Measurements from ENCODE around the gene MCC.

The MCC gene

GRCh38 chr5:113204525-113205161 is 283.6 kb downstream of the MCC start:
- Histone ChIP-seq H3K27me3 (ENCODE audit: low read length) (no peaks in the 10 kb centered on the region), H3K4me2 (ENCODE audit: low read depth, low read length, poor library complexity, severe bottlenecking) (no peak overlapping the region), H3F3A (ENCODE audit: insufficient read depth) (no peaks in the 10 kb centered on the region), H3K9ac (ENCODE audit: low read length) (no peak overlapping the region), H3K4me3 (ENCODE audit: insufficient read depth, low read length, poor library complexity, severe bottlenecking) (no peak overlapping the region), H3K9me2 (replicated peaks; ENCODE audit: insufficient read depth, low read length) (no peaks in the 10 kb centered on the region), H3K27ac (ENCODE audit: low read depth, low read length) (no peak overlapping the region), H4K20me1 (ENCODE audit: low read depth, low read length) (no peaks in the 10 kb centered on the region), H3K9me3 (ENCODE audit: insufficient read depth, low read length) (no peaks in the 10 kb centered on the region), H3K36me3 (ENCODE audit: low read length) (no peaks in the 10 kb centered on the region), H3K79me2 (ENCODE audit: insufficient read depth, low read length) (no peaks in the 10 kb centered on the region), H2AFZ (ENCODE audit: low read depth, low read length, severe bottlenecking) (no peak overlapping the region)
- TF ChIP-seq CTCF (IDR thresholded peaks at IDR 0.05; ENCODE audit: insufficient read depth, low read length, poor library complexity, severe bottlenecking) (no peak), EZH2phosphoT487 (conservative IDR thresholded peaks at IDR 0.05; ENCODE audit: low read length) (no peak)

- Histone ChIP-seq H3K9me3 (ENCODE audit: insufficient read depth, low read length) (no peaks in the 10 kb centered on the region), H3K79me2 (ENCODE audit: insufficient read depth, low read length) (no peaks in the 10 kb centered on the region), H3K9me2 (replicated peaks; ENCODE audit: insufficient read depth, low read length) (no peaks in the 10 kb centered on the region), H3K4me2 (ENCODE audit: low read depth, low read length, poor library complexity, severe bottlenecking) (no peak overlapping the region), H4K20me1 (ENCODE audit: low read depth, low read length) (no peaks in the 10 kb centered on the region), H3F3A (ENCODE audit: insufficient read depth) (no peaks in the 10 kb centered on the region), H3K36me3 (ENCODE audit: low read length) (no peaks in the 10 kb centered on the region), H3K27ac (ENCODE audit: low read depth, low read length) (no peak overlapping the region), H3K9ac (ENCODE audit: low read length) (no peak overlapping the region), H2AFZ (ENCODE audit: low read depth, low read length, severe bottlenecking) (no peak overlapping the region), H3K4me3 (ENCODE audit: insufficient read depth, low read length, poor library complexity, severe bottlenecking) (no peak overlapping the region), H3K27me3 (ENCODE audit: low read length) (no peaks in the 10 kb centered on the region)
- TF ChIP-seq CTCF (IDR thresholded peaks at IDR 0.05; ENCODE audit: insufficient read depth, low read length, poor library complexity, severe bottlenecking), result no peak
- TF ChIP-seq EZH2phosphoT487 (conservative IDR thresholded peaks at IDR 0.05; ENCODE audit: low read length), result no peak
Observed at GRCh38 chr5:113203916-113204315, 284.3 kb downstream of the MCC start.

GRCh38 chr5:113202746-113203716 is 285.2 kb downstream of the MCC start:
- H3K4me2 ChIP-seq (ENCODE audit: low read depth, low read length, poor library complexity, severe bottlenecking), result no peak overlapping the region
- no peak overlapping the region for H3K4me3 ChIP-seq (ENCODE audit: insufficient read depth, low read length, poor library complexity, severe bottlenecking)

More at GRCh38 chr5:113202746-113203716, 285.2 kb downstream of the MCC start:
- Histone ChIP-seq H3K36me3 (ENCODE audit: low read length) (no peaks in the 10 kb centered on the region), H3F3A (ENCODE audit: insufficient read depth) (no peaks in the 10 kb centered on the region), H3K27me3 (ENCODE audit: low read length) (no peaks in the 10 kb centered on the region), H3K27ac (ENCODE audit: low read depth, low read length) (no peak overlapping the region), H3K79me2 (ENCODE audit: insufficient read depth, low read length) (no peaks in the 10 kb centered on the region), H4K20me1 (ENCODE audit: low read depth, low read length) (no peaks in the 10 kb centered on the region), H3K9ac (ENCODE audit: low read length) (no peak overlapping the region), H2AFZ (ENCODE audit: low read depth, low read length, severe bottlenecking) (no peak overlapping the region), H3K9me3 (ENCODE audit: insufficient read depth, low read length) (no peaks in the 10 kb centered on the region), H3K9me2 (replicated peaks; ENCODE audit: insufficient read depth, low read length) (no peaks in the 10 kb centered on the region)
- TF ChIP-seq CTCF (IDR thresholded peaks at IDR 0.05; ENCODE audit: insufficient read depth, low read length, poor library complexity, severe bottlenecking), result no peak
- no peak for TF ChIP-seq EZH2phosphoT487 (conservative IDR thresholded peaks at IDR 0.05; ENCODE audit: low read length)
